Measurements from ENCODE around the gene GPC2.

- TF ChIP-seq CTCF (IDR thresholded peaks at IDR 0.05; ENCODE audit: extremely low read depth in 1 of 2, insufficient read depth in 1 of 2, low read depth in 1 of 2, low read length in 2 of 2) (no peak), POLR2A (IDR thresholded peaks at IDR 0.05; ENCODE audit: low read depth, low read length) (no peak), POLR2AphosphoS5 (IDR thresholded peaks at IDR 0.05; ENCODE audit: insufficient read depth, low read depth, low read length) (no peak), MAX (IDR thresholded peaks at IDR 0.05; ENCODE audit: insufficient read depth, insufficient read length) (no peak), EZH2 (IDR thresholded peaks at IDR 0.05; ENCODE audit: borderline replicate concordance, low read depth, low read length, severe bottlenecking) (no peak), JUN (IDR thresholded peaks at IDR 0.05; ENCODE audit: borderline replicate concordance, insufficient read depth, insufficient read length, low read depth) (no peak), FOS (IDR thresholded peaks at IDR 0.05; ENCODE audit: borderline replicate concordance, insufficient read depth, low read length) (no peak)
Measured at GRCh38 chr7:100171087-100171681, 6.0 kb downstream of the GPC2 start.
